SU-DHL-6 (cell line): ENCODE measurements around the gene KCNH1.

ENCODE experiments used
- H2AFZ ChIP-seq: fragments of 200-600 bp; sonication (generic); 2 replicates; pipeline ENCODE4 v1.6.1; 2014; ENCODE audit warnings: low read depth, mild to moderate bottlenecking, moderate library complexity, mixed read lengths, antibody characterized with exemption, low read length; ENCODE audit not compliant: severe bottlenecking
- H3F3A ChIP-seq: fragments of 200-600 bp; shearing (Covaris generic); 2 replicates; pipeline ENCODE4 v1.6.0; 2016; ENCODE audit warnings: antibody characterized with exemption, mild to moderate bottlenecking; ENCODE audit not compliant: insufficient read depth
- H3K27ac ChIP-seq: fragments of 200-600 bp; sonication (generic); 2 replicates; pipeline ENCODE4 v1.5.1; 2016; ENCODE audit warnings: low read depth, mild to moderate bottlenecking, low read length, moderate library complexity, mixed read lengths
- H3K27me3 ChIP-seq: fragments of 200-600 bp; sonication (generic), shearing (Covaris generic); 2 replicates; pipeline ENCODE4 v1.6.0; 2014; ENCODE audit warnings: mild to moderate bottlenecking, low read length
- H3K36me3 ChIP-seq: fragments of 200-600 bp; sonication (generic); 2 replicates; pipeline ENCODE4 v1.6.1; 2014; ENCODE audit warnings: mild to moderate bottlenecking, low read length, mixed read lengths
- H3K4me2 ChIP-seq: fragments of 300-600, 200-600 bp; shearing (Covaris generic), sonication (generic); 2 replicates; pipeline ENCODE4 v1.6.0; 2014; ENCODE audit warnings: low read length, low read depth, mild to moderate bottlenecking; ENCODE audit not compliant: poor library complexity, severe bottlenecking
- H3K4me3 ChIP-seq: fragments of 200-600 bp; sonication (generic); 2 replicates; pipeline ENCODE4 v1.5.1; 2014; ENCODE audit warnings: antibody characterized with exemption, low read length, mild to moderate bottlenecking, mixed read lengths; ENCODE audit not compliant: insufficient read depth, poor library complexity, severe bottlenecking
- H3K79me2 ChIP-seq: fragments of 200-600 bp; sonication (generic); 2 replicates; pipeline ENCODE4 v1.6.1; 2014; ENCODE audit warnings: mild to moderate bottlenecking, low read length, moderate library complexity; ENCODE audit not compliant: insufficient read depth
- H3K9ac ChIP-seq: fragments of 200-600 bp; sonication (generic); 2 replicates; pipeline ENCODE4 v1.7.0; 2014; ENCODE audit warnings: mild to moderate bottlenecking, low read length
- H3K9me2 ChIP-seq: fragments of 200-600 bp; sonication (generic); replicated peaks from 2 replicates; pipeline ENCODE4 v1.6.1; 2014; ENCODE audit warnings: low read length; ENCODE audit not compliant: insufficient read depth
- H3K9me3 ChIP-seq: fragments of 200-600 bp; sonication (generic); 2 replicates; pipeline ENCODE4 v1.6.1; 2014; ENCODE audit warnings: low read length, mixed read lengths; ENCODE audit not compliant: insufficient read depth
- H4K20me1 ChIP-seq: fragments of 200-600 bp; sonication (generic); 2 replicates; pipeline ENCODE4 v1.6.1; 2014; ENCODE audit warnings: low read depth, mild to moderate bottlenecking, antibody characterized with exemption, low read length, moderate library complexity, mixed read lengths
- EZH2phosphoT487 ChIP-seq: fragments of 200-600 bp; sonication (generic), shearing (Covaris generic); conservative IDR thresholded peaks from 2 replicates; pipeline ENCODE4 v1.6.1; 2018; ENCODE audit warnings: mild to moderate bottlenecking, antibody characterized with exemption, low read length, moderate library complexity, mixed read lengths
- TF ChIP-seq, protein P1 (sequence below): fragments of 200-600 bp; sonication (generic); IDR thresholded peaks from one replicate; pipeline ENCODE4 v1.5.1; 2017; ENCODE audit warnings: antibody characterized with exemption, mild to moderate bottlenecking, low read length, moderate library complexity; ENCODE audit not compliant: insufficient read depth, poor library complexity, severe bottlenecking

Gene KCNH1

DNA sequence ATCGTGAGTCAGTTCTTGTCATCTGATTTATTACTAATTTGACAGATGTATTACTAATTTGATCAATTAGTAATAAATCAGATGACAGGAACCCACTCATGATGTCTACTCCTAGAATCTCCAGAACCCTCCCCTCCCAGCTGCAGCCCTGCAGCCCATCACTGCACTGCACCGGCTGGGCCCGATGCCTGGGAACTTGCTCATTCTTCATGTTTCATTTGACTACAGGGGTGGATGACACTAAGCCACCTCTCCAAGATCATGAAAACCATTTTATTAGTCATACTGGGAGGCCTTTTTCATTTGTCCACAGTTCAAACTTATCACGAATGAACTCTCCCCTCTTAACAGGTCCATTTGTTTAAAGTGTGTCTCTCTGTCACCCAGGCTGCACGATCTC is 41.0 kb downstream of the KCNH1 start:
- no peak overlapping the region for H2AFZ ChIP-seq
- no peak overlapping the region for H3K4me2 ChIP-seq
- no peaks in the 10 kb centered on the region for H3K36me3 ChIP-seq
- no peak overlapping the region for H3K9ac ChIP-seq
- no peaks in the 10 kb centered on the region for H3K79me2 ChIP-seq
- H3K4me3 ChIP-seq = no peak overlapping the region
- H3K9me2 ChIP-seq = no peaks in the 10 kb centered on the region
- no peaks in the 10 kb centered on the region for H4K20me1 ChIP-seq
- H3K9me3 ChIP-seq = no peaks in the 10 kb centered on the region
- no peak overlapping the region for H3K27ac ChIP-seq
- TF ChIP-seq, protein P1, sequence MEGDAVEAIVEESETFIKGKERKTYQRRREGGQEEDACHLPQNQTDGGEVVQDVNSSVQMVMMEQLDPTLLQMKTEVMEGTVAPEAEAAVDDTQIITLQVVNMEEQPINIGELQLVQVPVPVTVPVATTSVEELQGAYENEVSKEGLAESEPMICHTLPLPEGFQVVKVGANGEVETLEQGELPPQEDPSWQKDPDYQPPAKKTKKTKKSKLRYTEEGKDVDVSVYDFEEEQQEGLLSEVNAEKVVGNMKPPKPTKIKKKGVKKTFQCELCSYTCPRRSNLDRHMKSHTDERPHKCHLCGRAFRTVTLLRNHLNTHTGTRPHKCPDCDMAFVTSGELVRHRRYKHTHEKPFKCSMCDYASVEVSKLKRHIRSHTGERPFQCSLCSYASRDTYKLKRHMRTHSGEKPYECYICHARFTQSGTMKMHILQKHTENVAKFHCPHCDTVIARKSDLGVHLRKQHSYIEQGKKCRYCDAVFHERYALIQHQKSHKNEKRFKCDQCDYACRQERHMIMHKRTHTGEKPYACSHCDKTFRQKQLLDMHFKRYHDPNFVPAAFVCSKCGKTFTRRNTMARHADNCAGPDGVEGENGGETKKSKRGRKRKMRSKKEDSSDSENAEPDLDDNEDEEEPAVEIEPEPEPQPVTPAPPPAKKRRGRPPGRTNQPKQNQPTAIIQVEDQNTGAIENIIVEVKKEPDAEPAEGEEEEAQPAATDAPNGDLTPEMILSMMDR = no peak
- no peak for TF ChIP-seq EZH2phosphoT487
- no peaks in the 10 kb centered on the region for H3F3A ChIP-seq
- no peaks in the 10 kb centered on the region for H3K27me3 ChIP-seq

DNA sequence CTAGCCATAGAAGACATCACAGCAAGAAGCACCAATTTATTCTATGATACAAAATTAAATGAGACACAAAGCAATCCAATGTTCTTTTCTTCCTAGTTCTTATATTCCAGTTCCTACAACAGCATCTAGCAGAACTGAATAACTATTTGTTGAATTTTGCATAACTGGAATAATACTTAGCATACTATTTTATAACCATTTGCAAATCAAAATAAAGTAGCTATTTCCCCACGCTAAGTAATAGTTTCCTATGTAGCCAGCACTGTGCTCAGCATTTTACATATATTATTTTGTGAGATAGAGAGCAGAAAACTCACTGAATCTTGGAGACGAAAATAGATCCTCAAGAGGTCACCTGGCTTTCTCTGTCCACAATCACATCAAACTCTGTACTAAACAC is 42.1 kb downstream of the KCNH1 start:
- Histone ChIP-seq H3F3A (no peaks in the 10 kb centered on the region), H3K4me2 (no peak overlapping the region), H3K27me3 (no peaks in the 10 kb centered on the region), H3K36me3 (no peaks in the 10 kb centered on the region), H3K9me2 (no peaks in the 10 kb centered on the region), H3K4me3 (no peak overlapping the region), H3K9ac (no peak overlapping the region), H3K79me2 (no peaks in the 10 kb centered on the region), H3K9me3 (no peaks in the 10 kb centered on the region), H3K27ac (no peak overlapping the region), H4K20me1 (no peaks in the 10 kb centered on the region), H2AFZ (no peak overlapping the region)
- TF ChIP-seq EZH2phosphoT487 = no peak
- TF ChIP-seq, protein P1 = no peak

DNA sequence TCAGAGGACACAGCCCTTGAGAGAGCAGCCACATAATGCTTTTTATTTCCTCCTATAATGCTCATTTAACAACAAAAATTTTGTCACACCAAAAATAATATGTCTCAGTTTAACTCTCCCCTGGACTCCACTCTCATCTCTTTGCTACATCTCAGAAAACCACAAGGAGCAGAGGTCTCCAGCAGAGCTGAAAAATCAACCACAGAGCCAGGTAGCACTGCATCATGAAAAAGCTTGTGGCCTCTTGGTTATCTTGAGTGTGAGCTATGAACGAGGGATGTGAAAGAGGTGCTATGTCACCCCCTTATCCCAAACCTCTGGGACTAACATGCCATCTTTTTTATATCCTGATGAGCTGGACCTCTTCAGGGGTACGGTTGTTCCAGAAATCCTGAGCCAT is 44.4 kb downstream of the KCNH1 start:
- Histone ChIP-seq H3K9me3 (no peaks in the 10 kb centered on the region), H3K9me2 (no peaks in the 10 kb centered on the region), H2AFZ (no peak overlapping the region), H3K4me3 (no peak overlapping the region), H3K27me3 (no peaks in the 10 kb centered on the region), H3K27ac (no peak overlapping the region), H3F3A (no peaks in the 10 kb centered on the region), H3K79me2 (no peaks in the 10 kb centered on the region), H3K4me2 (no peak overlapping the region), H3K9ac (no peak overlapping the region), H3K36me3 (no peaks in the 10 kb centered on the region), H4K20me1 (no peaks in the 10 kb centered on the region)
- no peak for TF ChIP-seq EZH2phosphoT487
- TF ChIP-seq, protein P1 = no peak
